Cardiac fibroblast (primary cell): ENCODE measurements around the gene SLC2A13.
"Not testable (repeated sequence)": the region's sequence is repeated elsewhere in the genome, so short reads cannot be mapped to it uniquely, and the experiment has no call there.

Experiments used
- DNase-seq, 2 donors: peaks; one replicate each; pipeline versions ENCODE4 v3.0.0 to v3.0.0-alpha.2; 2010; ENCODE audit warnings: low read depth in 2 of 2
- H3K4me3 ChIP-seq, 2 donors: replicated peaks in 1 of 2; 1 replicate in 1 of 2; 2 replicates in 1 of 2; pipeline ENCODE4 v1.5.1; 2011; ENCODE audit warnings: low read depth in 2 of 2, low read length in 2 of 2, mild to moderate bottlenecking in 2 of 2, moderate library complexity in 1 of 2
- TF ChIP-seq, protein P1 (sequence below): IDR thresholded peaks from one replicate; pipeline ENCODE4 v1.5.1; 2011; ENCODE audit warnings: low read depth, mild to moderate bottlenecking, low read length, inconsistent platforms

The SLC2A13 gene

DNA sequence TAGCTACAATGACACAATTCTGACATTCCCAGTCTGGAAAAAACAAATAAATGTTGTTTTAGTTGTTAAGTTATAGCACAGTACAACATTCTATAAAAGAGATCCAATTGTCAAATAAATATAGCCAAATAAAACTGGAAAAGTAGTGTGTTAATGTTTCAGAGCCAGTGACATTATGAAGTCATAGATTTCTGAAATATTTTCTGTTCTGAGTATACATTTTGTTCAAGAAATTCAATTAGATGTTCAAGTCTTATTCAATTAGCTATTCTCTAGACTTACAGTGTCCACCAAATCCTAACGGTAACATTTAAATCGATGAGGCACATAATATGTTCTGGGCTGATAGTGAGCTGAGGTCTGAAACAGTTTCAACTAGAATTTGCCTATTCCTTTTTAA, 290.1 kb downstream of the SLC2A13 start:
- TF ChIP-seq, protein P1, sequence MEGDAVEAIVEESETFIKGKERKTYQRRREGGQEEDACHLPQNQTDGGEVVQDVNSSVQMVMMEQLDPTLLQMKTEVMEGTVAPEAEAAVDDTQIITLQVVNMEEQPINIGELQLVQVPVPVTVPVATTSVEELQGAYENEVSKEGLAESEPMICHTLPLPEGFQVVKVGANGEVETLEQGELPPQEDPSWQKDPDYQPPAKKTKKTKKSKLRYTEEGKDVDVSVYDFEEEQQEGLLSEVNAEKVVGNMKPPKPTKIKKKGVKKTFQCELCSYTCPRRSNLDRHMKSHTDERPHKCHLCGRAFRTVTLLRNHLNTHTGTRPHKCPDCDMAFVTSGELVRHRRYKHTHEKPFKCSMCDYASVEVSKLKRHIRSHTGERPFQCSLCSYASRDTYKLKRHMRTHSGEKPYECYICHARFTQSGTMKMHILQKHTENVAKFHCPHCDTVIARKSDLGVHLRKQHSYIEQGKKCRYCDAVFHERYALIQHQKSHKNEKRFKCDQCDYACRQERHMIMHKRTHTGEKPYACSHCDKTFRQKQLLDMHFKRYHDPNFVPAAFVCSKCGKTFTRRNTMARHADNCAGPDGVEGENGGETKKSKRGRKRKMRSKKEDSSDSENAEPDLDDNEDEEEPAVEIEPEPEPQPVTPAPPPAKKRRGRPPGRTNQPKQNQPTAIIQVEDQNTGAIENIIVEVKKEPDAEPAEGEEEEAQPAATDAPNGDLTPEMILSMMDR, result no peak
- DNase-seq, result no peak
- H3K4me3 ChIP-seq, result no peak overlapping the region

DNA sequence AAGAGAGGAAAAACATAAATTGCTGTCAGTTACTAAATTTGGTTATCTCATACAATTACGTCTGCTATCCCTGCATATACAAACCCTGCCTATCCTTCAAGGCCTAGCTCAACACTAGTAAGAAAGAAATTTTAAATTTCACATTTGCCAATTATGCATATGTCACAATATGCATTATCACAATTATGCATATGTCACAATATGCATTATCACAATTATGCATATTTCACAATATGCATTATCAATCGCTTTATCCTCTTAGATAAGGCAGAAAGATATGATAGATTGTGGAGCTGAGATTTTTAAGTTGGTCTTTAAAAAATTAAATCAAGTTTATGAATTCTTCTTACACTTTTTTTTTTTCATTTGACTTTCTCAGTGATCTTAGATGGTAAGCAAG, 291.3 kb downstream of the SLC2A13 start:
- no peak overlapping the region for H3K4me3 ChIP-seq
- DNase-seq, result no peak
- TF ChIP-seq, protein P1, result no peak

DNA sequence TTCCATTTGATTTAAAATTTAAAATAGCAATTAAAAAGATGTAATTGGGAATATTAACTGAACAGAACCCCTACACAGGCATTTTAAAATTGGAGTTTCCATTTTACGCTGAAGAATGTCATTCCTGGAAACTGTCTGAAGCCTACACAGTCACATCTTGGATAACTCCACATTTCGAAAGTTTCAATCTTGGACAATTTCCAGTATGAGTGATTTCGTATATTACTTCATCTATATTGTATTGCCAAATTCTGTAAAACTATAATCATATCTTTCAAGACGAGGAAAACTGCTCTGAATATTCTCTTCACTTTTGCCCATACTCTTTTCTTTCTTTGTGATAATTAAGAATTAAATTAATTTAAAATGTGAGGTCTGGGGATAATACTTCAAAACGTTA, 292.1 kb downstream of the SLC2A13 start:
- DNase-seq, result peak; percentile 79
- TF ChIP-seq, protein P1, result no peak
- no peak overlapping the region for H3K4me3 ChIP-seq

DNA sequence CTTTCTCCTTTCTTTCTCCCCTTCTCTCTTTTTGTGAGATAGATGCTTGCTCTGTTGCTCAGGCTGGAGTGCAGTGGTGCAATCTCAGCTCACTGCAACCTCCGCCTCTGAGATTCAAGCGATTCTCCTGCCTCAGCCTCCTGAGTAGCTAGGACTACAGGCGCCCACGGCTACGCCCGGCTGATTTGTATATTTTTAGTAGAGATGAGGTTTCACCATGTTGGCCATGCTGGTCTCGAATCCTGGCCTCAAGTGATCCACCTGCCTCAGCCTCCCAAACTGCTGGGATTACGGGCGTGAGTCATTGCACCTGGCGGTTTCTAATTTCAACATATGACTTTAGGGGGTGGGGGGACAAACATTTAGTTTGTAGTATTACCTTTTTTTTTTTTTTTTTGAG, 293.4 kb downstream of the SLC2A13 start:
- not testable (repeated sequence) for H3K4me3 ChIP-seq

DNA sequence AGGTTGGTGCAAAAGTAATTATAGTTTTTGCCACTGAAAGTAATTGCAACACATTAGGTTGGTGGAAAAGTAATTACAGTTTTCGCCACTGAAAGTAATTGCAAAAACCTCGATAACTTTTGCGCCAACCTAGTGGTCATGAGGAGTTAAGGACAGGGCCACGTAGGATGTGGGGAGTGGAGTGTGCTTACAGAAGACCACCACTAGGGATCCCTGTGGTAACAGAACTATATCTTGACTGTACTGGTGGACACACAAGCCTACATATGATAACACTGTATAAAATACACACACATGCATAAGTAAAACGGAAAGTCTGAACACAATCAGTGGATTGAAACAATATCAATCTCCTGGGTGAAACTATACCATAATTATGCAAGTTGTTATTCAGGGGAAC, 298.8 kb downstream of the SLC2A13 start:
- no peak overlapping the region for H3K4me3 ChIP-seq
- TF ChIP-seq, protein P1, result peak; percentile 45
- DNase-seq, result peak; percentile 29 to 32

More for the DNA sequence above, 293.4 kb downstream of the SLC2A13 start:
- DNase-seq, result not testable (repeated sequence)

DNA sequence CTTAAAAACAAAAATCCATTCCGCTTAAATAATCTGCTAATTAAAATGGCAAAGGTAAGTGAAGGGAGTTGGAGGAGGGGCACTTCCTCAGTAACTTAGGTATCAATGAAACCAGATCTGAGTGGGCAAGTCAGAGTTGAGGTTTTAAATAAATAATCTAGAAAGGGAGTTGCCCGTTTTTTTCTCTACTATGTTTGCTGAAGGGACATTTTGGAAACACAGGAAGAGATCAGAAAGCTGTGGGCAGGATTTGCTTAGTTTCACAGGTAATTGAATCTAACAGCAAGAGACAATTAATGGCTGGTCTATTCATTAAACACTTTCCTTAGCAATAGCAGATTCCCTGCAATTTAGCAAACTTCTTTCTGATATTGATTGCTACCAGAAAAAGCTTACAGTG, 300.2 kb downstream of the SLC2A13 start:
- H3K4me3 ChIP-seq, result no peak overlapping the region
- DNase-seq, result no peak
- TF ChIP-seq, protein P1, result no peak

DNA sequence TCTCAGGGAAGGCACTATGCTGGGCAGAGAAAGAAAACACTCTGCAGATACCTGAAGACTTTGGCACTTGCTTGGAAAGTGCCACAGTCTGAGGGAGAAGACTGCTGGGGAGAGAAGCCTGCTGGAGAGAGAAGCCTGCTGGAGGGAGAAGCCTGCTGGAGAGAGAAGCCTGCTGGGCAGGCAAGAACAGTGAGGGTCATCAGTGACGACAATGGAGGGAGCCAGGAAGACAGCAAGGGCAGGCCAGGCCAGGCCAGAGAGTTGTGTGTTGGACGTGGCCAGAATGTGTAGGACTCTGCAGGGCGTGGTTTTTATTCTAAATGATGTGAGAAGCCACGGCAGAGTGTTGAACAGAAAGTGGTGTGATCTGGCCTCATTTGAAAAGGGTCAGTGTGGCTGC, 301.0 kb downstream of the SLC2A13 start:
- no peak overlapping the region for H3K4me3 ChIP-seq
- TF ChIP-seq, protein P1, result no peak
- DNase-seq, result no peak
